ENCODE results near the gene CAPN14. TPM values are rescaled to one million over a fixed set of nuclear protein-coding genes. Genes with fewer than 3 reads are reported as not detected.

CAPN14 gene
- total RNA-seq, 1 donor from 2014 or later = 0.24 TPM

GRCh38 chr2:31193806-31194205 is 23.5 kb downstream of the CAPN14 start:
- Mint-ChIP-seq H3K27me3 (ENCODE audit: unreplicated experiment) (peaks cover 12% of the 10 kb centered on the region), H3K4me3 (ENCODE audit: unreplicated experiment) (no peak overlapping the region), H3K36me3 (ENCODE audit: unreplicated experiment) (no peaks in the 10 kb centered on the region), H3K4me1 (ENCODE audit: unreplicated experiment) (no peaks in the 10 kb centered on the region), H3K27ac (ENCODE audit: unreplicated experiment) (no peak overlapping the region), H3K9me3 (ENCODE audit: unreplicated experiment) (peaks cover 2% of the 10 kb centered on the region)
- peak; percentile 46 for DNase-seq (ENCODE audit: extremely low spot score, unreplicated experiment)
- TF ChIP-seq, protein P1, sequence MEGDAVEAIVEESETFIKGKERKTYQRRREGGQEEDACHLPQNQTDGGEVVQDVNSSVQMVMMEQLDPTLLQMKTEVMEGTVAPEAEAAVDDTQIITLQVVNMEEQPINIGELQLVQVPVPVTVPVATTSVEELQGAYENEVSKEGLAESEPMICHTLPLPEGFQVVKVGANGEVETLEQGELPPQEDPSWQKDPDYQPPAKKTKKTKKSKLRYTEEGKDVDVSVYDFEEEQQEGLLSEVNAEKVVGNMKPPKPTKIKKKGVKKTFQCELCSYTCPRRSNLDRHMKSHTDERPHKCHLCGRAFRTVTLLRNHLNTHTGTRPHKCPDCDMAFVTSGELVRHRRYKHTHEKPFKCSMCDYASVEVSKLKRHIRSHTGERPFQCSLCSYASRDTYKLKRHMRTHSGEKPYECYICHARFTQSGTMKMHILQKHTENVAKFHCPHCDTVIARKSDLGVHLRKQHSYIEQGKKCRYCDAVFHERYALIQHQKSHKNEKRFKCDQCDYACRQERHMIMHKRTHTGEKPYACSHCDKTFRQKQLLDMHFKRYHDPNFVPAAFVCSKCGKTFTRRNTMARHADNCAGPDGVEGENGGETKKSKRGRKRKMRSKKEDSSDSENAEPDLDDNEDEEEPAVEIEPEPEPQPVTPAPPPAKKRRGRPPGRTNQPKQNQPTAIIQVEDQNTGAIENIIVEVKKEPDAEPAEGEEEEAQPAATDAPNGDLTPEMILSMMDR (IDR thresholded peaks at IDR 0.05) = no peak

DNA sequence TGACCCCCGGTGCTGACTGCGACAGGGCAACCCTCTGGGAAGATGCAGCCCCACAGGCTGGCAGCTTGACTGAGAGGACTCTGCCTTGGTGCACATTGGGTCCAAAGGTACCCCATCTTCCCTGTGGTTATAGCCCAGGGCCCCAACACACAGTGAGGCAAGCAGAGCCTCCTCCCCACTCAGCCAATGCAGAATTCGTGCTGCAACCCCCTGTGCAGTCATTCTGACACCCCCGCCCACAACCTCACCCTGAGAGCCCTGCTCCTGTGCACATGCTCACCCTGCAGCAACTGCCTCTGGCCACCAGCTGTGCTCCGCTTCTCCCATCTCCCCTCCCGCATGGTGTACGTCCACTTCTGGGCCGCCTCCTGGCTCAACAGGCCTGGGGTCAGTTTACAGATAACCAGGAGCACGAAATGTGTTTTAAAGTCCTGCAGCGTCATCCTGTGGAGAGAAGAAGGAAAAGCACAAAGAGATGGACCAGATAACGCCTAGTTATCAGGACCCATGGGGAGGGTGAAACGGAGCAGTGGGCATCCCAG is 24.4 kb downstream of the CAPN14 start:
- TF ChIP-seq, protein P1 (IDR thresholded peaks at IDR 0.05) = no peak
- no peak overlapping the region for H3K4me3 Mint-ChIP-seq (ENCODE audit: unreplicated experiment)
- no peaks in the 10 kb centered on the region for H3K9me3 Mint-ChIP-seq (ENCODE audit: unreplicated experiment)
- no peak overlapping the region for H3K27ac Mint-ChIP-seq (ENCODE audit: unreplicated experiment)
- no peaks in the 10 kb centered on the region for H3K4me1 Mint-ChIP-seq (ENCODE audit: unreplicated experiment)
- no peaks in the 10 kb centered on the region for H3K36me3 Mint-ChIP-seq (ENCODE audit: unreplicated experiment)
- peaks cover 17% of the 10 kb centered on the region for H3K27me3 Mint-ChIP-seq (ENCODE audit: unreplicated experiment)
- DNase-seq (ENCODE audit: extremely low spot score, unreplicated experiment) = peak; percentile 69

DNA sequence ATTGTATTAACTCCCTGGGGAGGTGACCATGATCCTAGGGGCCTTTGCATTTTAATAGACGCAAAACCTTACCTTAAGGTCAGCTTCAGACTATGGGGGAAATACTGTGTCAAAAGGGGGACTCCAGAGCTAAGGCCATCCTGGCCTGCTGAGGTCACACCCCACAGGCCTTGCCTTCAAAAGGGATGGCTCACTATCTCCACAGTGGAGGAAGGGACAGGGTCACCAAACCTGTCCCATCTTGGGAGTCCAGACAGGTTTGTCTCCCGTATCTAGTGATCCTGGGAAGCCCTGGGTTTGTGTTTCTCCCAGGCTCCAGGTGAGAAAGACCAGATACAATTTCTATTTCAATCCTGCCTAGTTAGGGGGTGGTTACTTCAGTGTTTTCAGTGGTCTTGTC is 24.9 kb downstream of the CAPN14 start:
- H3K4me3 Mint-ChIP-seq (ENCODE audit: unreplicated experiment) = no peak overlapping the region
- DNase-seq (ENCODE audit: extremely low spot score, unreplicated experiment) = peak; percentile 62
- H3K9me3 Mint-ChIP-seq (ENCODE audit: unreplicated experiment) = no peaks in the 10 kb centered on the region
- peaks cover 22% of the 10 kb centered on the region for H3K27me3 Mint-ChIP-seq (ENCODE audit: unreplicated experiment)
- no peaks in the 10 kb centered on the region for H3K4me1 Mint-ChIP-seq (ENCODE audit: unreplicated experiment)
- H3K27ac Mint-ChIP-seq (ENCODE audit: unreplicated experiment) = no peak overlapping the region
- H3K36me3 Mint-ChIP-seq (ENCODE audit: unreplicated experiment) = no peaks in the 10 kb centered on the region
- TF ChIP-seq, protein P1 (IDR thresholded peaks at IDR 0.05) = no peak

DNA sequence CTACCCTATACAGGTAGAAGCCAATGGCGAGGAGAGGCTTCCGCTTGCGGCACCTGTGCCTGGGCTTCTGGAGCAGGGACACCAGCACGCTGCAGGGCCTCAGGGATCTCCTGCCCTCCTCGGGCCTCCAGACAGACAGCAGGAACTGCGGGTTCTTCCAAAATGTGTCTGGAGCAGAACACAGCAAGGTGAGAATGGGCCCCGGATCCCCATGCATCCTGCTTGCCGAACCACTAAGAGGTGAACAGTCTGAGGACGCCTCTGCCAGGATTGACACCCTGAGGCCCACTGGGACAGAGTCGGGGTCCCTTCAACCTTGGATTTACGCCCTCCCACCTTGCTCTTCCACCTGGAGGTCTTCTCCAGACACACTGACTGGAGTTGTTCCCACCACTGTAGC is 25.4 kb downstream of the CAPN14 start:
- Mint-ChIP-seq H3K27ac (ENCODE audit: unreplicated experiment) (no peak overlapping the region), H3K27me3 (ENCODE audit: unreplicated experiment) (peaks cover 22% of the 10 kb centered on the region), H3K4me1 (ENCODE audit: unreplicated experiment) (no peaks in the 10 kb centered on the region), H3K36me3 (ENCODE audit: unreplicated experiment) (no peaks in the 10 kb centered on the region), H3K4me3 (ENCODE audit: unreplicated experiment) (no peak overlapping the region), H3K9me3 (ENCODE audit: unreplicated experiment) (no peaks in the 10 kb centered on the region)
- TF ChIP-seq, protein P1 (IDR thresholded peaks at IDR 0.05) = no peak
- peak; percentile 75 for DNase-seq (ENCODE audit: extremely low spot score, unreplicated experiment)

- peaks cover 33% of the 10 kb centered on the region for H3K27me3 Mint-ChIP-seq (ENCODE audit: unreplicated experiment)
- H3K4me1 Mint-ChIP-seq (ENCODE audit: unreplicated experiment) = no peaks in the 10 kb centered on the region
- TF ChIP-seq, protein P1 (IDR thresholded peaks at IDR 0.05) = no peak
- no peak for DNase-seq (ENCODE audit: extremely low spot score, unreplicated experiment)
- H3K27ac Mint-ChIP-seq (ENCODE audit: unreplicated experiment) = no peak overlapping the region
- no peak overlapping the region for H3K4me3 Mint-ChIP-seq (ENCODE audit: unreplicated experiment)
- no peaks in the 10 kb centered on the region for H3K9me3 Mint-ChIP-seq (ENCODE audit: unreplicated experiment)
- H3K36me3 Mint-ChIP-seq (ENCODE audit: unreplicated experiment) = no peaks in the 10 kb centered on the region
These were observed 27.1 kb downstream of the CAPN14 start for GRCh38 chr2:31190188-31190587.
